Measurements from ENCODE around the gene BACH1. TPM values are rescaled to one million over a fixed set of nuclear protein-coding genes. Genes with fewer than 3 reads are reported as not detected.

The BACH1 gene
- total RNA-seq, 1 experiment from 2014 or later = 42.0 TPM

- DNase-seq = no peak
- no peaks in the 10 kb centered on the region for H3K9me2 ChIP-seq (replicated peaks; ENCODE audit: insufficient read depth, low read length)
- no peak overlapping the region for H2AFZ ChIP-seq (ENCODE audit: low read length)
- no peak overlapping the region for H3K4me3 ChIP-seq (ENCODE audit: low read length)
- H3K9me3 ChIP-seq (ENCODE audit: low read length) = no peaks in the 10 kb centered on the region
- H3K27ac ChIP-seq (ENCODE audit: low read length) = no peak overlapping the region
- no peaks in the 10 kb centered on the region for H4K20me1 ChIP-seq (ENCODE audit: insufficient read depth, low read depth, low read length)
- H3K4me2 ChIP-seq (ENCODE audit: low read depth, low read length, poor library complexity, severe bottlenecking) = no peak overlapping the region
- H3K27me3 ChIP-seq (ENCODE audit: low read length) = no peaks in the 10 kb centered on the region
- H3K36me3 ChIP-seq (ENCODE audit: insufficient read depth, low read length) = 0 out of 2 replicates have a peak, but pooled peaks cover under 1% of the 10 kb centered on the region
- H3K79me2 ChIP-seq (ENCODE audit: low read length) = peaks cover 76% of the 10 kb centered on the region
- H3K4me1 ChIP-seq (ENCODE audit: low read length) = 0 out of 2 replicates have a peak, but pooled peaks cover 3% of the 10 kb centered on the region
- H3K9ac ChIP-seq (ENCODE audit: low read length) = no peak overlapping the region
Measured at GRCh38 chr21:29334717-29335428, 36.2 kb downstream of the BACH1 start.

- Histone ChIP-seq H3K9ac (ENCODE audit: low read length) (no peak overlapping the region), H3K9me3 (ENCODE audit: low read length) (no peaks in the 10 kb centered on the region), H3K36me3 (ENCODE audit: insufficient read depth, low read length) (no peaks in the 10 kb centered on the region), H3K4me1 (ENCODE audit: low read length) (0 out of 2 replicates have a peak, but pooled peaks cover 3% of the 10 kb centered on the region), H2AFZ (ENCODE audit: low read length) (no peak overlapping the region), H3K27ac (ENCODE audit: low read length) (no peak overlapping the region), H3K79me2 (ENCODE audit: low read length) (peaks cover 84% of the 10 kb centered on the region), H3K4me2 (ENCODE audit: low read depth, low read length, poor library complexity, severe bottlenecking) (no peak overlapping the region), H4K20me1 (ENCODE audit: insufficient read depth, low read depth, low read length) (no peaks in the 10 kb centered on the region), H3K9me2 (replicated peaks; ENCODE audit: insufficient read depth, low read length) (no peaks in the 10 kb centered on the region), H3K4me3 (ENCODE audit: low read length) (no peak overlapping the region), H3K27me3 (ENCODE audit: low read length) (no peaks in the 10 kb centered on the region)
- DNase-seq = no peak
Measured at GRCh38 chr21:29335720-29336119, 37.0 kb downstream of the BACH1 start.

- Histone ChIP-seq H2AFZ (ENCODE audit: low read length) (no peak overlapping the region), H3K9me3 (ENCODE audit: low read length) (no peaks in the 10 kb centered on the region), H3K27me3 (ENCODE audit: low read length) (no peaks in the 10 kb centered on the region), H3K9ac (ENCODE audit: low read length) (no peak overlapping the region), H3K79me2 (ENCODE audit: low read length) (peaks cover 90% of the 10 kb centered on the region), H3K36me3 (ENCODE audit: insufficient read depth, low read length) (peaks cover 4% of the 10 kb centered on the region; the same call in 1 of the 2 replicates), H4K20me1 (ENCODE audit: insufficient read depth, low read depth, low read length) (no peaks in the 10 kb centered on the region), H3K4me3 (ENCODE audit: low read length) (no peak overlapping the region), H3K4me1 (ENCODE audit: low read length) (peaks cover 12% of the 10 kb centered on the region; the same call in 1 of the 2 replicates), H3K27ac (ENCODE audit: low read length) (no peak overlapping the region), H3K9me2 (replicated peaks; ENCODE audit: insufficient read depth, low read length) (no peaks in the 10 kb centered on the region), H3K4me2 (ENCODE audit: low read depth, low read length, poor library complexity, severe bottlenecking) (no peak overlapping the region)
- DNase-seq = no peak
Measured at GRCh38 chr21:29338256-29338655, 39.5 kb downstream of the BACH1 start.

DNA sequence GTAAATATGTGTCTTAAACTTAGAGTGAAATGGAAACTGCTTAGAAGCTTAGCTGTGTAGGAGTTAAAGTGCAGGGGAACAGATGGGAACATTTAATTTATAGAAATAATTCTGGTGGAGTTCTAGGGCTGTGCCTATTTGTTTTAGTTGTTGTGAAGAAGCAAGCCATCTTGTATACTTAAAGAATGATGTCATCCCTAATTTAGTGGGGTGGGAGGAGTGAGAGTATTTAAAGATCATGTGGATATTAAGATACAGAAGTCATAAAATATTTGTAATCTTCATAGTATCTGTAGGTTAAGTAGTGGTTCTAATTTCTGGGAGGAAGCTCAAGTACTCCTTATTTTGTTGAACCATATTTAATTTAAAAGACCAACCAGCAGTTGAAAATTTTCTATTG is 41.5 kb downstream of the BACH1 start:
- Histone ChIP-seq H3K9ac (ENCODE audit: low read length) (no peak overlapping the region), H3K9me2 (replicated peaks; ENCODE audit: insufficient read depth, low read length) (no peaks in the 10 kb centered on the region), H3K27ac (ENCODE audit: low read length) (no peak overlapping the region), H3K9me3 (ENCODE audit: low read length) (no peaks in the 10 kb centered on the region), H3K36me3 (ENCODE audit: insufficient read depth, low read length) (peaks cover 4% of the 10 kb centered on the region; the same call in 1 of the 2 replicates), H3K4me2 (ENCODE audit: low read depth, low read length, poor library complexity, severe bottlenecking) (no peak overlapping the region), H3K79me2 (ENCODE audit: low read length) (peaks cover 90% of the 10 kb centered on the region), H2AFZ (ENCODE audit: low read length) (no peak overlapping the region), H3K27me3 (ENCODE audit: low read length) (no peaks in the 10 kb centered on the region), H3K4me3 (ENCODE audit: low read length) (no peak overlapping the region), H3K4me1 (ENCODE audit: low read length) (peaks cover 12% of the 10 kb centered on the region; the same call in 1 of the 2 replicates), H4K20me1 (ENCODE audit: insufficient read depth, low read depth, low read length) (no peaks in the 10 kb centered on the region)
- DNase-seq = no peak

DNA sequence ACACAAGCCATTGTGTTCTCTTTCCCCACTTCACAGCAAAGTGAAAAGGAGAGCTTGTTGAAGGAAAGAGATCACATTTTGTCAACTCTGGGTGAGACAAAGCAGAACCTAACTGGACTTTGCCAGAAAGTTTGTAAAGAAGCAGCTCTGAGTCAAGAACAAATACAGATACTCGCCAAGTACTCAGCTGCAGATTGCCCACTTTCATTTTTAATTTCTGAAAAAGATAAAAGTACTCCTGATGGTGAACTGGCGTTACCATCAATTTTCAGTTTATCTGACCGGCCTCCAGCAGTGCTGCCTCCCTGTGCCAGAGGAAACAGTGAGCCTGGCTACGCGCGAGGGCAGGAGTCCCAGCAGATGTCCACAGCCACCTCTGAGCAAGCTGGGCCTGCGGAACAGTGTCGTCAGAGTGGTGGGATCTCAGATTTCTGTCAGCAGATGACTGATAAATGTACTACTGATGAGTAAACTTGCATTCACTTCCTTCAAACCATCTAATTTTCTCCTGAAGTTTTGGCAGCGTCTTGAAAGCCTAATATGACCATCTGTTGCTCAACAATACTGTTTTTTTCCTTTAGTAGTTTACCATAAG is 43.7 kb downstream of the BACH1 start:
- Histone ChIP-seq H3K4me2 (ENCODE audit: low read depth, low read length, poor library complexity, severe bottlenecking) (no peak overlapping the region), H3K9me3 (ENCODE audit: low read length) (no peaks in the 10 kb centered on the region), H3K9me2 (replicated peaks; ENCODE audit: insufficient read depth, low read length) (no peaks in the 10 kb centered on the region), H3K4me1 (ENCODE audit: low read length) (peaks cover 17% of the 10 kb centered on the region), H3K4me3 (ENCODE audit: low read length) (no peak overlapping the region), H3K27me3 (ENCODE audit: low read length) (no peaks in the 10 kb centered on the region), H3K27ac (ENCODE audit: low read length) (no peak overlapping the region), H4K20me1 (ENCODE audit: insufficient read depth, low read depth, low read length) (no peaks in the 10 kb centered on the region), H3K79me2 (ENCODE audit: low read length) (peaks cover 80% of the 10 kb centered on the region), H2AFZ (ENCODE audit: low read length) (no peak overlapping the region), H3K9ac (ENCODE audit: low read length) (no peak overlapping the region), H3K36me3 (ENCODE audit: insufficient read depth, low read length) (peaks cover 4% of the 10 kb centered on the region; the same call in 1 of the 2 replicates)
- DNase-seq = no peak

- H3K36me3 ChIP-seq (ENCODE audit: insufficient read depth, low read length) = peaks cover 4% of the 10 kb centered on the region; the same call in 1 of the 2 replicates
- H3K4me2 ChIP-seq (ENCODE audit: low read depth, low read length, poor library complexity, severe bottlenecking) = no peak overlapping the region
- no peak overlapping the region for H3K4me3 ChIP-seq (ENCODE audit: low read length)
- H4K20me1 ChIP-seq (ENCODE audit: insufficient read depth, low read depth, low read length) = no peaks in the 10 kb centered on the region
- peaks cover 28% of the 10 kb centered on the region for H3K4me1 ChIP-seq (ENCODE audit: low read length)
- no peak for DNase-seq
- no peaks in the 10 kb centered on the region for H3K9me3 ChIP-seq (ENCODE audit: low read length)
- peaks cover 75% of the 10 kb centered on the region for H3K79me2 ChIP-seq (ENCODE audit: low read length)
- H2AFZ ChIP-seq (ENCODE audit: low read length) = no peak overlapping the region
- H3K9ac ChIP-seq (ENCODE audit: low read length) = no peak overlapping the region
- no peaks in the 10 kb centered on the region for H3K9me2 ChIP-seq (replicated peaks; ENCODE audit: insufficient read depth, low read length)
- no peak overlapping the region for H3K27ac ChIP-seq (ENCODE audit: low read length)
- H3K27me3 ChIP-seq (ENCODE audit: low read length) = no peaks in the 10 kb centered on the region
Measured at GRCh38 chr21:29343519-29343918, 44.8 kb downstream of the BACH1 start.

GRCh38 chr21:29346281-29346680 is 47.6 kb downstream of the BACH1 start:
- H2AFZ ChIP-seq (ENCODE audit: low read length) = no peak overlapping the region
- no peaks in the 10 kb centered on the region for H3K27me3 ChIP-seq (ENCODE audit: low read length)
- no peak for DNase-seq
- H3K79me2 ChIP-seq (ENCODE audit: low read length) = peaks cover 56% of the 10 kb centered on the region
- no peaks in the 10 kb centered on the region for H3K9me2 ChIP-seq (replicated peaks; ENCODE audit: insufficient read depth, low read length)
- H4K20me1 ChIP-seq (ENCODE audit: insufficient read depth, low read depth, low read length) = no peaks in the 10 kb centered on the region
- no peak overlapping the region for H3K4me3 ChIP-seq (ENCODE audit: low read length)
- no peak overlapping the region for H3K27ac ChIP-seq (ENCODE audit: low read length)
- H3K36me3 ChIP-seq (ENCODE audit: insufficient read depth, low read length) = peaks cover 4% of the 10 kb centered on the region; the same call in 1 of the 2 replicates
- H3K9me3 ChIP-seq (ENCODE audit: low read length) = no peaks in the 10 kb centered on the region
- peaks cover 24% of the 10 kb centered on the region for H3K4me1 ChIP-seq (ENCODE audit: low read length)
- H3K4me2 ChIP-seq (ENCODE audit: low read depth, low read length, poor library complexity, severe bottlenecking) = no peak overlapping the region
- no peak overlapping the region for H3K9ac ChIP-seq (ENCODE audit: low read length)

DNA sequence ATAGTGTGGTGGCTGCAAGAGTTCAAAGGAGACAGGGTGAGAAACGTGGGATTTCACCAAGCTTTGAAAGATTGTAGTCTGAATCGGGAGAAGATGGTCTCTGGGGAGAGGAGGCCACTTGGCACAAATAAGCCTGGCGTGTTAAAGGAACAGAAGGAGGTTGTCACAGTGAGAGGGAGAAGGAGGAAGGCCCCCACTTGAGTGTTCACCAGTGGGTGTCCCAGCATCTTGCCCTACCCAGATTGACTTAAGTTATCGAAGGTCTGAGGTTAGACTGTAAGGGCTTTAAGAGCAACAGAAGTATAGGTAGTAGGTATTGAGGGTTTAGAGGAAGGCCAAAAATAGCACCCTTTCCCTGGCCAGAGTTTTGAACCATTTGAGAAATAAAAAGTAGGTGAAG is 48.0 kb downstream of the BACH1 start:
- no peak overlapping the region for H3K4me2 ChIP-seq (ENCODE audit: low read depth, low read length, poor library complexity, severe bottlenecking)

More for the DNA sequence above, 48.0 kb downstream of the BACH1 start:
- peaks cover 19% of the 10 kb centered on the region for H3K4me1 ChIP-seq (ENCODE audit: low read length)
- no peak overlapping the region for H3K4me3 ChIP-seq (ENCODE audit: low read length)
- no peak for DNase-seq
- no peak overlapping the region for H3K27ac ChIP-seq (ENCODE audit: low read length)
- H4K20me1 ChIP-seq (ENCODE audit: insufficient read depth, low read depth, low read length) = no peaks in the 10 kb centered on the region
- peaks cover 51% of the 10 kb centered on the region for H3K79me2 ChIP-seq (ENCODE audit: low read length)
- no peaks in the 10 kb centered on the region for H3K27me3 ChIP-seq (ENCODE audit: low read length)
- H3K9ac ChIP-seq (ENCODE audit: low read length) = no peak overlapping the region
- H3K36me3 ChIP-seq (ENCODE audit: insufficient read depth, low read length) = peaks cover 4% of the 10 kb centered on the region; the same call in 1 of the 2 replicates
- no peak overlapping the region for H2AFZ ChIP-seq (ENCODE audit: low read length)
- no peaks in the 10 kb centered on the region for H3K9me2 ChIP-seq (replicated peaks; ENCODE audit: insufficient read depth, low read length)
- no peaks in the 10 kb centered on the region for H3K9me3 ChIP-seq (ENCODE audit: low read length)

All from Karpas-422 (cell line).